K562 (cell line): ENCODE measurements around the gene CERS6. TPM values are rescaled to one million over a fixed set of nuclear protein-coding genes. Genes with fewer than 3 reads are reported as not detected.

ENCODE experiments used
- ATAC-seq: fragments of 200-7000 bp; cut with Tn5 transposase; 3 replicates; pipeline ENCODE4 v1.9.1; 2020; ENCODE audit warnings: moderate library complexity
- BruUV-seq: library from RNA; stranded (reverse); fragments of 400-500 nt; replicated peaks from 2 replicates; lab custom pipeline; 2021; lab: Mats Ljungman, UMichigan
- CTCF ChIA-PET: fragments of 300-600 bp; formaldehyde crosslinking; extraction: SDS; loops from one replicate; lab custom pipeline; 2021; ENCODE audit warnings: low intra/inter-chr PET ratio; lab: Yijun Ruan, JAX
- POLR2A ChIA-PET: fragments of 300-600, 350-650 bp; sonication (Branson Sonifier 250); formaldehyde crosslinking; extraction: SDS; loops from one replicate; lab custom pipeline; 2021; ENCODE audit warnings: antibody characterized with exemption, inconsistent platforms; lab: Yijun Ruan, JAX
- DNase-seq, 4 experiments: peaks; one replicate each; pipeline versions ENCODE4 v3.0.0 to v3.0.0-alpha.2; 2011 to 2018; ENCODE audit warnings: low spot score in 3 of 4, mixed read lengths in 3 of 4; ENCODE audit errors: extremely low read depth in 1 of 4
- FAIRE-seq: peaks from 2 replicates; lab custom pipeline; 2011; peaks lifted over from hg19 to GRCh38; lab: Jason Lieb, UNC
- H2AFZ ChIP-seq: 2 replicates; pipeline ENCODE4 v1.6.0; 2011; ENCODE audit warnings: low read depth, low read length, control low read depth, inconsistent platforms
- H3K27ac ChIP-seq: fragments of 200-600 bp; 3 replicates; pipeline ENCODE4 v1.8.0; 2011; ENCODE audit warnings: low read depth, mild to moderate bottlenecking, control low read depth, inconsistent platforms, low read length, moderate library complexity, mixed read lengths; ENCODE audit errors: extremely low read depth
- H3K27me3 ChIP-seq, 2 experiments: fragments of 300-600 bp in 1 of 2; 2 replicates in 1 of 2; 3 replicates in 1 of 2; pipeline versions ENCODE4 v1.6.0 to v1.8.0; 2011; ENCODE audit warnings: inconsistent platforms in 2 of 2, low read length in 2 of 2, mild to moderate bottlenecking in 1 of 2, mixed read lengths in 1 of 2, moderate library complexity in 1 of 2; ENCODE audit not compliant: control insufficient read depth in 2 of 2, insufficient read depth in 2 of 2
- H3K36me3 ChIP-seq: fragments of 300-600 bp; 3 replicates; pipeline ENCODE4 v1.8.0; 2011; ENCODE audit warnings: mild to moderate bottlenecking, low read length, inconsistent platforms; ENCODE audit not compliant: control insufficient read depth, insufficient read depth
- H3K4me1 ChIP-seq, 2 experiments: fragments of 200-600 bp in 1 of 2; replicated peaks in 1 of 2; 2 replicates in 1 of 2; 3 replicates in 1 of 2; pipeline versions ENCODE4 v1.5.1 to v1.8.0; 2011; ENCODE audit warnings: inconsistent platforms in 2 of 2, low read length in 2 of 2, mild to moderate bottlenecking in 1 of 2, mixed read lengths in 1 of 2, moderate library complexity in 1 of 2; ENCODE audit not compliant: control insufficient read depth in 2 of 2, insufficient read depth in 2 of 2
- H3K4me2 ChIP-seq: 2 replicates; pipeline ENCODE4 v1.6.1; 2011; ENCODE audit warnings: low read length, control low read depth, inconsistent platforms, mixed read lengths; ENCODE audit not compliant: insufficient read depth
- H3K4me3 ChIP-seq: fragments of 200-600 bp; sonication (generic), shearing (Covaris generic); 2 replicates; pipeline ENCODE4 v1.5.1; 2016; ENCODE audit warnings: control low read depth, inconsistent platforms
- H3K79me2 ChIP-seq: fragments of 200-600 bp; 3 replicates; pipeline ENCODE4 v1.8.0; 2011; ENCODE audit warnings: low read length, inconsistent platforms; ENCODE audit not compliant: control insufficient read depth, insufficient read depth
- H3K9ac ChIP-seq, 2 experiments: 2 replicates each; pipeline versions ENCODE4 v1.6.0 to v1.6.1; 2011; ENCODE audit warnings: low read depth in 2 of 2, low read length in 2 of 2, control low read depth in 1 of 2, inconsistent platforms in 1 of 2, mild to moderate bottlenecking in 1 of 2, mixed read lengths in 1 of 2; ENCODE audit not compliant: insufficient read depth in 1 of 2
- H3K9me1 ChIP-seq: one replicate; pipeline ENCODE4 v1.6.0; 2011; ENCODE audit warnings: inconsistent platforms, mild to moderate bottlenecking, low read length, moderate library complexity; ENCODE audit not compliant: control insufficient read depth, insufficient read depth
- H3K9me3 ChIP-seq: replicated peaks from 2 replicates; pipeline ENCODE4 v1.5.1; 2011; ENCODE audit warnings: low read depth, low read length, inconsistent platforms; ENCODE audit not compliant: control insufficient read depth, insufficient read depth
- H4K20me1 ChIP-seq: replicated peaks from 2 replicates; pipeline ENCODE4 v1.6.1; 2011; ENCODE audit warnings: low read length, inconsistent platforms, mixed read lengths; ENCODE audit not compliant: control insufficient read depth, insufficient read depth
- EGR1 ChIP-seq: fragments of 450-650 bp; conservative IDR thresholded peaks from 2 replicates; pipeline ENCODE4 v1.6.1; 2017; ENCODE audit warnings: mild to moderate bottlenecking
- GABPB1 ChIP-seq: sonication (generic); formaldehyde crosslinking; IDR thresholded peaks from 2 replicates; pipeline ENCODE4 v1.8.0; 2022; ENCODE audit warnings: mild to moderate bottlenecking, missing genetic modification reagents
- HDAC1 ChIP-seq, 2 experiments: fragments of 450-650 bp; IDR thresholded peaks; 2 replicates each; pipeline ENCODE4 v1.6.1; 2016 to 2017; ENCODE audit warnings: inconsistent platforms in 1 of 2, mild to moderate bottlenecking in 1 of 2, moderate library complexity in 1 of 2
- HIVEP1 ChIP-seq: fragments of 250-450 bp; sonication (Bioruptor Pico); IDR thresholded peaks from 2 replicates; pipeline ENCODE4 v1.4.0; 2020; ENCODE audit warnings: mild to moderate bottlenecking
- HNRNPLL ChIP-seq: fragments of 200-400 bp; formaldehyde crosslinking; IDR thresholded peaks from 2 replicates; pipeline ENCODE4 v1.6.1; 2017; ENCODE audit warnings: low read length, low read depth, mild to moderate bottlenecking; ENCODE audit not compliant: poor library complexity, severe bottlenecking
- MEF2D ChIP-seq: conservative IDR thresholded peaks from 2 replicates; pipeline ENCODE4 v1.6.1; 2016; ENCODE audit warnings: low read depth, missing genetic modification characterization, missing compliant biosample characterization
- NKRF ChIP-seq: fragments of 450-650 bp; IDR thresholded peaks from 2 replicates; pipeline ENCODE4 v1.6.1; 2016; ENCODE audit warnings: borderline replicate concordance
- RAD21 ChIP-seq, 2 experiments: fragments of 250-450 bp in 1 of 2; fragments of 450-650 bp in 1 of 2; sonication (Bioruptor Pico) in 1 of 2; formaldehyde crosslinking in 1 of 2; IDR thresholded peaks in 1 of 2; conservative IDR thresholded peaks in 1 of 2; 2 replicates each; pipeline versions ENCODE4 v1.4.0 to v1.8.0; 2020 to 2022; ENCODE audit warnings: mild to moderate bottlenecking in 2 of 2, moderate library complexity in 1 of 2
- SRSF1 ChIP-seq: fragments of 200-400 bp; formaldehyde crosslinking; IDR thresholded peaks from 2 replicates; pipeline ENCODE4 v1.6.1; 2017; ENCODE audit warnings: mild to moderate bottlenecking, low read depth, low read length, moderate library complexity
- TFAM ChIP-seq: fragments of 250-450 bp; sonication (Bioruptor Pico); conservative IDR thresholded peaks from 2 replicates; pipeline ENCODE4 v1.5.0; 2021; ENCODE audit warnings: mild to moderate bottlenecking, moderate library complexity
- WGBS: fragments of 100-300 bp; shearing (Covaris generic); methylation state at CpG from one replicate; pipeline ENCODE4 v1.1.6; 2016; ENCODE audit warnings: low coverage, mixed read lengths; ENCODE audit not compliant: insufficient coverage; ENCODE audit errors: missing lambda C conversion rate; 5-methylcytosine and 5-hydroxymethylcytosine counted together
- in situ Hi-C: fragments of 300-500 bp; cut with MboI; formaldehyde crosslinking; loops from 4 replicates; pipeline ENCODE4 v1.15.0; 2018; ENCODE audit warnings: inconsistent platforms, mixed read lengths
- intact Hi-C: fragments of 100-400 bp; cut with micrococcal nuclease; formaldehyde crosslinking; loops from 2 replicates; pipeline ENCODE4 v1.14.2; 2022
- polyA plus RNA-seq, 8 experiments: library from polyadenylated mRNA; depleted of rRNA in 4 of 8; stranded (reverse) in 5 of 8; unstranded in 3 of 8; fragments of >200 nt; fragmentation: Nextera tagmentation in 2 of 8; fragmentation: Illumina TruSeq in 1 of 8; extraction: Ambion mirVana in 2 of 8; extraction: Trizol in 1 of 8; gene quantifications; 2 replicates each; pipeline versions ENCODE4 v1.2.1 to v1.2.3, GENCODE V29; 2011 to 2014; ENCODE audit warnings: inconsistent platforms in 1 of 8, missing spikeins in 1 of 8
- total RNA-seq, 7 experiments: library from RNA; depleted of rRNA in 6 of 7; stranded (reverse); fragments of >200 nt in 6 of 7; fragmentation: Illumina TruSeq in 2 of 7; extraction: Trizol in 2 of 7; gene quantifications; 2 replicates each; pipeline versions ENCODE4 v1.2.1 to v1.2.3, GENCODE V29; 2011 to 2021; ENCODE audit warnings: low replicate concordance in 1 of 7
- TF ChIP-seq, protein P1 (sequence below), 2 experiments: fragments of 450-650 bp; formaldehyde crosslinking in 1 of 2; IDR thresholded peaks; 2 replicates each; pipeline versions ENCODE4 v1.4.0 to v1.6.1; 2014 to 2020; ENCODE audit warnings: mild to moderate bottlenecking in 2 of 2, borderline replicate concordance in 1 of 2, low read depth in 1 of 2

CERS6 gene
- total and polyA plus RNA-seq, 9 of the 15 experiments (the other 6 are each of a cell fraction or from before 2014, with no cell fraction given): 1.6 to 13.6 (median 11.4) TPM

GRCh38 chr2:168697668-168698121 is 241.6 kb downstream of the CERS6 start:
- no peak for FAIRE-seq
- TF ChIP-seq EGR1: 0 out of 2 replicates have a peak, but pooled peaks have one; percentile 9
- TF ChIP-seq MEF2D (tag): no peak
- no peak for TF ChIP-seq HNRNPLL
- TF ChIP-seq, protein P1, sequence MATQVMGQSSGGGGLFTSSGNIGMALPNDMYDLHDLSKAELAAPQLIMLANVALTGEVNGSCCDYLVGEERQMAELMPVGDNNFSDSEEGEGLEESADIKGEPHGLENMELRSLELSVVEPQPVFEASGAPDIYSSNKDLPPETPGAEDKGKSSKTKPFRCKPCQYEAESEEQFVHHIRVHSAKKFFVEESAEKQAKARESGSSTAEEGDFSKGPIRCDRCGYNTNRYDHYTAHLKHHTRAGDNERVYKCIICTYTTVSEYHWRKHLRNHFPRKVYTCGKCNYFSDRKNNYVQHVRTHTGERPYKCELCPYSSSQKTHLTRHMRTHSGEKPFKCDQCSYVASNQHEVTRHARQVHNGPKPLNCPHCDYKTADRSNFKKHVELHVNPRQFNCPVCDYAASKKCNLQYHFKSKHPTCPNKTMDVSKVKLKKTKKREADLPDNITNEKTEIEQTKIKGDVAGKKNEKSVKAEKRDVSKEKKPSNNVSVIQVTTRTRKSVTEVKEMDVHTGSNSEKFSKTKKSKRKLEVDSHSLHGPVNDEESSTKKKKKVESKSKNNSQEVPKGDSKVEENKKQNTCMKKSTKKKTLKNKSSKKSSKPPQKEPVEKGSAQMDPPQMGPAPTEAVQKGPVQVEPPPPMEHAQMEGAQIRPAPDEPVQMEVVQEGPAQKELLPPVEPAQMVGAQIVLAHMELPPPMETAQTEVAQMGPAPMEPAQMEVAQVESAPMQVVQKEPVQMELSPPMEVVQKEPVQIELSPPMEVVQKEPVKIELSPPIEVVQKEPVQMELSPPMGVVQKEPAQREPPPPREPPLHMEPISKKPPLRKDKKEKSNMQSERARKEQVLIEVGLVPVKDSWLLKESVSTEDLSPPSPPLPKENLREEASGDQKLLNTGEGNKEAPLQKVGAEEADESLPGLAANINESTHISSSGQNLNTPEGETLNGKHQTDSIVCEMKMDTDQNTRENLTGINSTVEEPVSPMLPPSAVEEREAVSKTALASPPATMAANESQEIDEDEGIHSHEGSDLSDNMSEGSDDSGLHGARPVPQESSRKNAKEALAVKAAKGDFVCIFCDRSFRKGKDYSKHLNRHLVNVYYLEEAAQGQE (IDR thresholded peaks at IDR 0.05; ENCODE audit: borderline replicate concordance): peak; percentile 14; the same call in 1 of the 2 replicates
- TF ChIP-seq, protein P1 (CRISPR knock-in tag; IDR thresholded peaks at IDR 0.05; ENCODE audit: low read depth): no peak
- no peak for TF ChIP-seq SRSF1
- no peak for TF ChIP-seq HIVEP1
- TF ChIP-seq NKRF: no peak
- no peak for TF ChIP-seq TFAM (CRISPR knock-in tag)
- TF ChIP-seq RAD21 (CRISPR knock-in tag; conservative IDR thresholded peaks at IDR 0.05 in 1 of 2, IDR thresholded peaks at IDR 0.05 in 1 of 2): peak in 1 of 2 experiments; percentile 50; a peak in 2 of 4 replicates
- no peak for TF ChIP-seq GABPB1 (CRISPR knock-in tag)
- no peak for TF ChIP-seq HDAC1 (IDR thresholded peaks at IDR 0.05)

More at GRCh38 chr2:168697668-168698121, 241.6 kb downstream of the CERS6 start:
- Histone ChIP-seq H3K79me2 (no peaks in the 10 kb centered on the region), H4K20me1 (no peaks in the 10 kb centered on the region), H3K9me1 (no peaks in the 10 kb centered on the region), H3K27me3 (no peaks in the 10 kb centered on the region), H2AFZ (no peak overlapping the region), H3K4me3 (no peak overlapping the region), H3K27ac (no peak overlapping the region), H3K4me2 (no peak overlapping the region), H3K9ac (no peak overlapping the region), H3K9me3 (no peaks in the 10 kb centered on the region), H3K36me3 (peaks cover 3% of the 10 kb centered on the region; the same call in 2 of the 3 replicates), H3K4me1 (no peaks in the 10 kb centered on the region)
- POLR2A ChIA-PET: interaction anchor here (0.9 to 2.6 kb wide), 3 partner anchors 10 to 25 kb away, joined by 3 to 8 read pairs (median 6); no protein-coding TSS in a partner anchor
- in situ Hi-C loops (no loop called here), intact Hi-C loops (no loop called here)
- WGBS: 73% methylated on average over 3 of the region's 3 CpGs
- CTCF ChIA-PET: no interaction called here
- no peak for DNase-seq
- 0 out of 3 replicates have a peak, but pooled peaks have one; percentile 28 for ATAC-seq
- BruUV-seq: no TSS peak
